Thyroid gland (tissue), 4 donors: ENCODE data around the gene CSF2RB.

Source experiments
- POLR2A ChIP-seq, 2 donors: fragments of 450-650 bp; IDR thresholded peaks; one replicate each; pipeline ENCODE4 v1.6.1; 2017; ENCODE audit warnings: antibody characterized with exemption in 2 of 2, mild to moderate bottlenecking in 2 of 2, moderate library complexity in 1 of 2
- TF ChIP-seq, protein P1 (sequence below), 6 experiments: fragments of 200-600 bp in 3 of 6; fragments of 450-650 bp in 3 of 6; sonication (generic) in 3 of 6; IDR thresholded peaks; one replicate each; pipeline ENCODE4 v1.5.1; 2016 to 2019; ENCODE audit warnings: antibody characterized with exemption in 6 of 6, mild to moderate bottlenecking in 2 of 6, inconsistent platforms in 1 of 6, moderate library complexity in 1 of 6

DNA sequence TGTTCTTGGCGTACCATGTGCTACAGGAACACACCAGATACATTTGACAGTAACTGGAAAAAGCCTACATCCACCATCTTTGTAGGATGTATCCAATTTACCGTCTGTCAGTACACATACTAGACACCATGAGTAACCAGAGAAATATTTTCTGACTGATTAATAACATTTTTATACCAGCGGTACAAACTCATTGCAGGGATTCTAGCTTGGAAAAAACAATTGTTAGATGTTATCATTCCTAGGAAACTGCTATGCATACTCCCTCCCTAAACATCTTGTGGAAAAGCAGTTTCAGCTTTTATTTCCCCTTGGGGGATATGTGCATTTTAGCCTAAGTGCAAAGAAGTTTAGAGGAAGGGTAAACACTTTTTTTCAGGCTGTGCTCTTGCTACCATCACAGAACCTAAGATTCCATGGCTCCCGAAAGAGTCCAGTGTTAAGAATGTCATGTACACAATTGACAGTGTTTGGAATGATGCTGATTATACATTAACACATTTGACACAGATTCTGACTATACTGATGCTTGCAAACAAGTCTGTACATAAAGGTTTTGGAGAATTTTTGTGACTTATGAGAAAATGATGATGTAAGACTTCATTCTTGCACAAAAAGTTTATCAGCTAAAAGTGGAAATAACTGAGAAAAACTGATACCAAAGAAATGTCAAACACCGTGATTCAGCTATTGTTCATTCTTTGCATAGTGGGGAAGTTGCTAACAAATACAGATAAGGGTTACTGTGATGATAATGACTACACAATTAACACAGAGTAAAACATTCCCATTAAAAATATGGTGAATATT, 28.9 kb upstream of the CSF2RB start:
- TF ChIP-seq, protein P1, sequence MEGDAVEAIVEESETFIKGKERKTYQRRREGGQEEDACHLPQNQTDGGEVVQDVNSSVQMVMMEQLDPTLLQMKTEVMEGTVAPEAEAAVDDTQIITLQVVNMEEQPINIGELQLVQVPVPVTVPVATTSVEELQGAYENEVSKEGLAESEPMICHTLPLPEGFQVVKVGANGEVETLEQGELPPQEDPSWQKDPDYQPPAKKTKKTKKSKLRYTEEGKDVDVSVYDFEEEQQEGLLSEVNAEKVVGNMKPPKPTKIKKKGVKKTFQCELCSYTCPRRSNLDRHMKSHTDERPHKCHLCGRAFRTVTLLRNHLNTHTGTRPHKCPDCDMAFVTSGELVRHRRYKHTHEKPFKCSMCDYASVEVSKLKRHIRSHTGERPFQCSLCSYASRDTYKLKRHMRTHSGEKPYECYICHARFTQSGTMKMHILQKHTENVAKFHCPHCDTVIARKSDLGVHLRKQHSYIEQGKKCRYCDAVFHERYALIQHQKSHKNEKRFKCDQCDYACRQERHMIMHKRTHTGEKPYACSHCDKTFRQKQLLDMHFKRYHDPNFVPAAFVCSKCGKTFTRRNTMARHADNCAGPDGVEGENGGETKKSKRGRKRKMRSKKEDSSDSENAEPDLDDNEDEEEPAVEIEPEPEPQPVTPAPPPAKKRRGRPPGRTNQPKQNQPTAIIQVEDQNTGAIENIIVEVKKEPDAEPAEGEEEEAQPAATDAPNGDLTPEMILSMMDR (IDR thresholded peaks at IDR 0.05), result no peak
- TF ChIP-seq POLR2A (IDR thresholded peaks at IDR 0.05), result no peak
